ENCODE results near the gene MOCS2.

DNA sequence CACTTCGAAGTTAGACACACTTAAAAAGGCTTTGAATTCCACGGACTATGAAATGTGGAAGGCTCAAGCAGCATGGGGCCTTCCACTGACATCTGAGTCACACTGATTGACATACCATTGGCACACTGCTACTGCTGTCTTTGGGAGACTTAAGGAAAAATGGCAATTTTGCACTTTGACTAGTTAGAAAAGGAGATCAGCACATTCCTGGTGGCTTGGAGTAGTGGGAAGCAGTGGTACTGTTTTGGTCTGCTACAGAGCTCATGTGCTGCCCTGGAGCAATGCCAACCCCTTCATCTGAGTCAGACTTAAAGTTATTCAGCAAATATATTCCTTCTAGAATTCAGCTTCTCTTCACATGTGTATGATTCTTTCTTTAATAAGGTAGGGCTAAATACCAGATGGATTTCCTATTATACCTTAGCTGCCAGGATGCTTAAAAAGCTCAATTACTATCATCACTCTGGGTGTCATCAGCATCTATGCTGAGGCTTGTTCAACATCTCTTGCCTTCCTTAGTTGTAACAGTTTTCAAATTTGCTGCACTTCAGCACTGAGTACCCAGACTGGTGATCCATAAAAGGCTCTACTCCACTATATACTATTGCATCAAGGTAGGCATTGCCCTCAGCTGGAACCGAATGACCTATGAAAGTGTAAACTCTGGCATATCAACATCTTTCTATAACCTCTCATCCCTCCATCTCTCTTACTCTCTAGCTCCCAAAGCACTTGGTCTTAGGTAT lies 42.3 kb upstream of the MOCS2 start:
- TF ChIP-seq EZH2phosphoT487 (IDR thresholded peaks at IDR 0.05; ENCODE audit: low read depth, severe bottlenecking, unreplicated experiment) (no peak), EZH2 (IDR thresholded peaks at IDR 0.05; ENCODE audit: borderline replicate concordance) (no peak)
- TF ChIP-seq, protein P1, sequence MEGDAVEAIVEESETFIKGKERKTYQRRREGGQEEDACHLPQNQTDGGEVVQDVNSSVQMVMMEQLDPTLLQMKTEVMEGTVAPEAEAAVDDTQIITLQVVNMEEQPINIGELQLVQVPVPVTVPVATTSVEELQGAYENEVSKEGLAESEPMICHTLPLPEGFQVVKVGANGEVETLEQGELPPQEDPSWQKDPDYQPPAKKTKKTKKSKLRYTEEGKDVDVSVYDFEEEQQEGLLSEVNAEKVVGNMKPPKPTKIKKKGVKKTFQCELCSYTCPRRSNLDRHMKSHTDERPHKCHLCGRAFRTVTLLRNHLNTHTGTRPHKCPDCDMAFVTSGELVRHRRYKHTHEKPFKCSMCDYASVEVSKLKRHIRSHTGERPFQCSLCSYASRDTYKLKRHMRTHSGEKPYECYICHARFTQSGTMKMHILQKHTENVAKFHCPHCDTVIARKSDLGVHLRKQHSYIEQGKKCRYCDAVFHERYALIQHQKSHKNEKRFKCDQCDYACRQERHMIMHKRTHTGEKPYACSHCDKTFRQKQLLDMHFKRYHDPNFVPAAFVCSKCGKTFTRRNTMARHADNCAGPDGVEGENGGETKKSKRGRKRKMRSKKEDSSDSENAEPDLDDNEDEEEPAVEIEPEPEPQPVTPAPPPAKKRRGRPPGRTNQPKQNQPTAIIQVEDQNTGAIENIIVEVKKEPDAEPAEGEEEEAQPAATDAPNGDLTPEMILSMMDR (IDR thresholded peaks at IDR 0.05; ENCODE audit: poor library complexity), result no peak

Measured in hepatocyte (in vitro differentiated cells).